Endothelial cell of umbilical vein (primary cell): ENCODE results near the gene ZMIZ2. TPM values are rescaled to one million over a fixed set of nuclear protein-coding genes. Genes with fewer than 3 reads are reported as not detected.

Source experiments
- BruUV-seq: library from RNA; stranded (reverse); fragments of 400-500 nt; replicated peaks from 2 replicates; lab custom pipeline; 2021; lab: Mats Ljungman, UMichigan
- CTCF ChIA-PET: fragments of 300-600, 350-600 bp; sonication (Branson Sonifier 250); formaldehyde crosslinking; loops from one replicate; lab custom pipeline; 2021; ENCODE audit warnings: antibody characterized with exemption, inconsistent platforms; lab: Charles Lee
- POLR2A ChIA-PET: fragments of 300-600, 350-600 bp; sonication (Branson Sonifier 250); formaldehyde crosslinking; loops from one replicate; lab custom pipeline; 2021; ENCODE audit warnings: antibody characterized with exemption, inconsistent platforms; lab: Charles Lee
- DNase-seq: peaks from one replicate; pipeline ENCODE4 v3.0.0-alpha.2; 2011; ENCODE audit warnings: low read depth, low spot score
- FAIRE-seq: peaks from 2 replicates; lab custom pipeline; 2011; peaks lifted over from hg19 to GRCh38; lab: Jason Lieb, UNC
- H2AFZ ChIP-seq: 2 replicates; pipeline ENCODE4 v1.6.0; 2012; ENCODE audit warnings: low read depth, low read length, control low read depth, inconsistent platforms
- H3K27ac ChIP-seq: 2 replicates; pipeline ENCODE4 v1.5.1; 2011; ENCODE audit warnings: low read depth, mild to moderate bottlenecking, control low read depth, low read length, moderate library complexity; ENCODE audit not compliant: insufficient read depth
- H3K27me3 ChIP-seq, 2 experiments: 2 replicates each; pipeline versions ENCODE4 v1.6.0 to v1.6.1; 2011; ENCODE audit warnings: low read length in 2 of 2, mixed read lengths in 1 of 2; ENCODE audit not compliant: control insufficient read depth in 2 of 2, insufficient read depth in 2 of 2
- H3K36me3 ChIP-seq, 2 experiments: 2 replicates in 1 of 2; 3 replicates in 1 of 2; pipeline ENCODE4 v1.5.1; 2011; ENCODE audit warnings: low read length in 2 of 2, mild to moderate bottlenecking in 1 of 2, moderate library complexity in 1 of 2; ENCODE audit not compliant: control insufficient read depth in 2 of 2, insufficient read depth in 2 of 2; ENCODE audit errors: extremely low read depth in 1 of 2
- H3K4me1 ChIP-seq: 3 replicates; pipeline ENCODE4 v1.5.1; 2011; ENCODE audit warnings: mild to moderate bottlenecking, low read length; ENCODE audit not compliant: control insufficient read depth, insufficient read depth; ENCODE audit errors: extremely low read depth
- H3K4me2 ChIP-seq: 2 replicates; pipeline ENCODE4 v1.6.1; 2011; ENCODE audit warnings: low read length, control low read depth, mixed read lengths; ENCODE audit not compliant: insufficient read depth
- H3K4me3 ChIP-seq, 3 experiments: fragments of 200-600 bp in 1 of 3; sonication (generic), shearing (Covaris generic) in 1 of 3; replicated peaks in 1 of 3; 2 replicates each; pipeline ENCODE4 v1.5.1; 2011 to 2016; ENCODE audit warnings: control low read depth in 3 of 3, low read length in 3 of 3, mild to moderate bottlenecking in 2 of 3, inconsistent platforms in 1 of 3, low read depth in 1 of 3, moderate library complexity in 1 of 3; ENCODE audit not compliant: insufficient read depth in 1 of 3
- H3K79me2 ChIP-seq: 2 replicates; pipeline ENCODE4 v1.6.0; 2012; ENCODE audit warnings: low read length, inconsistent platforms; ENCODE audit not compliant: control insufficient read depth, insufficient read depth
- H3K9ac ChIP-seq: replicated peaks from 2 replicates; pipeline ENCODE3; 2011; ENCODE audit warnings: low read length, control low read depth; ENCODE audit not compliant: insufficient read depth; ENCODE audit errors: extremely low read depth
- H3K9me1 ChIP-seq: replicated peaks from 3 replicates; pipeline ENCODE4 v1.6.0; 2011; ENCODE audit warnings: mild to moderate bottlenecking, low read length; ENCODE audit not compliant: control insufficient read depth, insufficient read depth; ENCODE audit errors: extremely low read depth
- H3K9me3 ChIP-seq: replicated peaks from 2 replicates; pipeline ENCODE4 v1.5.1; 2012; ENCODE audit warnings: low read length, inconsistent platforms; ENCODE audit not compliant: control insufficient read depth, insufficient read depth
- H4K20me1 ChIP-seq: replicated peaks from 2 replicates; pipeline ENCODE3; 2011; ENCODE audit warnings: mild to moderate bottlenecking, low read length; ENCODE audit not compliant: control insufficient read depth, insufficient read depth; ENCODE audit errors: extremely low read depth
- EZH2 ChIP-seq: IDR thresholded peaks from 2 replicates; pipeline ENCODE4 v1.6.1; 2012; ENCODE audit warnings: borderline replicate concordance, low read depth, mild to moderate bottlenecking, moderate library complexity, low read length, inconsistent platforms; ENCODE audit not compliant: severe bottlenecking
- FOS ChIP-seq: IDR thresholded peaks from 2 replicates; pipeline ENCODE4 v1.6.1; 2011; ENCODE audit warnings: mild to moderate bottlenecking, low read length, moderate library complexity, borderline replicate concordance; ENCODE audit not compliant: insufficient read depth
- GATA2 ChIP-seq: IDR thresholded peaks from 2 replicates; pipeline ENCODE4 v1.7.0; 2011; ENCODE audit warnings: low read depth, mild to moderate bottlenecking, moderate library complexity, mixed read lengths, low read length; ENCODE audit not compliant: insufficient read length, insufficient read depth
- JUN ChIP-seq: IDR thresholded peaks from 2 replicates; pipeline ENCODE4 v1.6.1; 2011; ENCODE audit warnings: borderline replicate concordance, low read depth; ENCODE audit not compliant: insufficient read length, insufficient read depth
- MAX ChIP-seq: IDR thresholded peaks from 2 replicates; pipeline ENCODE4 v1.6.1; 2011; ENCODE audit not compliant: insufficient read depth, insufficient read length
- MYC ChIP-seq: IDR thresholded peaks from one replicate; pipeline ENCODE4 v1.6.1; 2011; ENCODE audit warnings: mild to moderate bottlenecking, low read depth, low read length
- POLR2A ChIP-seq: IDR thresholded peaks from 2 replicates; pipeline ENCODE4 v1.6.1; 2012; ENCODE audit warnings: low read depth, mild to moderate bottlenecking, control low read depth, low read length
- POLR2AphosphoS5 ChIP-seq: IDR thresholded peaks from 2 replicates; pipeline ENCODE4 v1.6.1; 2012; ENCODE audit warnings: low read depth, mild to moderate bottlenecking, control low read depth, low read length, moderate library complexity; ENCODE audit not compliant: insufficient read depth
- dilution Hi-C: fragments of 300-500 bp; cut with MboI; formaldehyde crosslinking; loops from one replicate; pipeline ENCODE4 v1.15.0; 2019; ENCODE audit warnings: low sequenced_read_pairs; ENCODE audit not compliant: extremely low pct_ligation_motif_present
- intact Hi-C: fragments of 100-400 bp; cut with micrococcal nuclease; formaldehyde crosslinking; loops from one replicate; pipeline ENCODE4 v1.10.0; 2022
- polyA plus RNA-seq, 4 experiments: library from polyadenylated mRNA; depleted of rRNA in 3 of 4; stranded (reverse) in 3 of 4; unstranded in 1 of 4; fragments of >200 nt; gene quantifications; 2 replicates each; pipeline versions ENCODE4 v1.2.1 to v1.2.3, GENCODE V29; 2011 to 2012; ENCODE audit warnings: missing spikeins in 1 of 4
- total RNA-seq: library from RNA; stranded (reverse); gene quantifications from 2 replicates; pipeline ENCODE4 v1.2.3, GENCODE V29; 2021
- TF ChIP-seq, protein P1 (sequence below), 2 donors: IDR thresholded peaks; 1 replicate in 1 of 2; 2 replicates in 1 of 2; pipeline ENCODE4 v1.5.1; 2011; ENCODE audit warnings: low read length in 2 of 2, mild to moderate bottlenecking in 2 of 2, moderate library complexity in 2 of 2, control low read depth in 1 of 2, inconsistent platforms in 1 of 2, low read depth in 1 of 2; ENCODE audit not compliant: insufficient read depth in 1 of 2; ENCODE audit errors: extremely low read depth in 1 of 2

ZMIZ2 gene
- total and polyA plus RNA-seq, 2 donors (not counting 3 experiments of a cell fraction or from before 2014, with no cell fraction given): 30.6 to 87.5 TPM

GRCh38 chr7:44735403-44736165 lies 13.1 kb upstream of the ZMIZ2 start:
- peak overlapping the region; percentile 68 for H2AFZ ChIP-seq
- dilution Hi-C loops (no loop called here), intact Hi-C loops (loop anchor here (1.0 kb wide), 2 partner anchors 8 to 13 kb away; partner anchors contain the start of gene ZMIZ2)
- TF ChIP-seq FOS (peak; percentile 97), GATA2 (no peak), POLR2AphosphoS5 (peak; percentile 90), MAX (no peak), EZH2 (no peak), MYC (no peak), JUN (peak; percentile 96), POLR2A (no peak)
- TF ChIP-seq, protein P1, sequence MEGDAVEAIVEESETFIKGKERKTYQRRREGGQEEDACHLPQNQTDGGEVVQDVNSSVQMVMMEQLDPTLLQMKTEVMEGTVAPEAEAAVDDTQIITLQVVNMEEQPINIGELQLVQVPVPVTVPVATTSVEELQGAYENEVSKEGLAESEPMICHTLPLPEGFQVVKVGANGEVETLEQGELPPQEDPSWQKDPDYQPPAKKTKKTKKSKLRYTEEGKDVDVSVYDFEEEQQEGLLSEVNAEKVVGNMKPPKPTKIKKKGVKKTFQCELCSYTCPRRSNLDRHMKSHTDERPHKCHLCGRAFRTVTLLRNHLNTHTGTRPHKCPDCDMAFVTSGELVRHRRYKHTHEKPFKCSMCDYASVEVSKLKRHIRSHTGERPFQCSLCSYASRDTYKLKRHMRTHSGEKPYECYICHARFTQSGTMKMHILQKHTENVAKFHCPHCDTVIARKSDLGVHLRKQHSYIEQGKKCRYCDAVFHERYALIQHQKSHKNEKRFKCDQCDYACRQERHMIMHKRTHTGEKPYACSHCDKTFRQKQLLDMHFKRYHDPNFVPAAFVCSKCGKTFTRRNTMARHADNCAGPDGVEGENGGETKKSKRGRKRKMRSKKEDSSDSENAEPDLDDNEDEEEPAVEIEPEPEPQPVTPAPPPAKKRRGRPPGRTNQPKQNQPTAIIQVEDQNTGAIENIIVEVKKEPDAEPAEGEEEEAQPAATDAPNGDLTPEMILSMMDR (IDR thresholded peaks at IDR 0.05; ENCODE audit: extremely low read depth in 1 of 2, insufficient read depth in 1 of 2, low read depth in 1 of 2, low read length in 2 of 2): no peak
- peaks cover 20% of the 10 kb centered on the region for H3K4me1 ChIP-seq
- no peaks in the 10 kb centered on the region for H3K27me3 ChIP-seq
- no peaks in the 10 kb centered on the region for H3K9me3 ChIP-seq
- no peaks in the 10 kb centered on the region for H3K36me3 ChIP-seq
- peak overlapping the region; percentile 100 for H3K27ac ChIP-seq
- H3K9ac ChIP-seq: peak overlapping the region; percentile 93
- peak; percentile 92 for DNase-seq
- ChIA-PET POLR2A (interaction anchor here (0.5 to 0.9 kb wide), 3 partner anchors 24 to 129 kb away, joined by 3 to 7 read pairs (median 4); partner anchors contain the start of gene OGDH), CTCF (interaction anchor here (0.7 to 1.2 kb wide), 2 partner anchors 14 to 47 kb away, joined by 3 read pairs; no protein-coding TSS in a partner anchor)
- no peaks in the 10 kb centered on the region for H3K9me1 ChIP-seq
- peak; percentile 99 for FAIRE-seq
- BruUV-seq: TSS peak; percentile 95
- H3K4me3 ChIP-seq: peak overlapping the region in 1 of 3 experiments; percentile 66
- H3K79me2 ChIP-seq: no peaks in the 10 kb centered on the region
- peak overlapping the region; percentile 97 for H3K4me2 ChIP-seq
- no peaks in the 10 kb centered on the region for H4K20me1 ChIP-seq
